ENCODE measurements around the gene TMC2. TPM values are rescaled to one million over a fixed set of nuclear protein-coding genes. Genes with fewer than 3 reads are reported as not detected.

Gene TMC2
- total and polyA plus RNA-seq, 2 of the 8 experiments (the other 6 are each of a cell fraction or from before 2014, with no cell fraction given), result not detected

GRCh38 chr20:2619337-2619736, 83.0 kb downstream of the TMC2 start:
- CTCF ChIA-PET (ENCODE audit: partially characterized antibody), result no interaction called here
- Histone ChIP-seq H3K79me2 (ENCODE audit: control insufficient read depth in 1 of 2, insufficient read depth in 2 of 2, low read length in 2 of 2) (no peaks in the 10 kb centered on the region), H4K5ac (ENCODE audit: insufficient read length, low read depth, low read length) (no peak overlapping the region), H2BK15ac (ENCODE audit: low read length) (no peak overlapping the region), H2AFZ (ENCODE audit: low read length) (no peak overlapping the region), H3K18ac (ENCODE audit: extremely low read depth, low read length) (no peak overlapping the region), H3K36me3 (ENCODE audit: control insufficient read depth in 2 of 4, insufficient read depth in 4 of 4, low read length in 3 of 4) (no peaks in the 10 kb centered on the region), H3K9ac (replicated peaks in 1 of 4; ENCODE audit: extremely low read depth in 1 of 4, low read depth in 3 of 4, low read length in 3 of 4) (no peak overlapping the region), H3K23me2 (ENCODE audit: low read depth, low read length) (no peaks in the 10 kb centered on the region), H3K23ac (ENCODE audit: insufficient read length) (no peak overlapping the region), H2AK5ac (ENCODE audit: low read depth, low read length) (no peak overlapping the region), H3K4me3 (ENCODE audit: extremely low read depth in 1 of 4, insufficient read depth in 2 of 4, low read depth in 3 of 4, low read length in 4 of 4) (no peak overlapping the region), H2BK5ac (ENCODE audit: low read depth, low read length) (no peak overlapping the region), H3K4me2 (ENCODE audit: insufficient read depth in 1 of 2, low read depth in 2 of 2, low read length in 2 of 2) (no peak overlapping the region), H3K4ac (replicated peaks; ENCODE audit: insufficient read length, low read depth, low read length) (no peak overlapping the region), H4K8ac (ENCODE audit: extremely low read depth, insufficient read depth, low read length) (no peak overlapping the region), H2BK20ac (ENCODE audit: low read length) (no peak overlapping the region), H4K91ac (replicated peaks; ENCODE audit: insufficient read length, low read length) (no peak overlapping the region), H2BK12ac (ENCODE audit: low read depth, low read length) (no peak overlapping the region), H2BK120ac (replicated peaks; ENCODE audit: low read depth, low read length) (no peak overlapping the region), H4K20me1 (replicated peaks in 1 of 2; ENCODE audit: control insufficient read depth in 1 of 2, insufficient read depth in 2 of 2, low read length in 2 of 2) (no peaks in the 10 kb centered on the region), H3K27me3 (replicated peaks in 1 of 4; ENCODE audit: control insufficient read depth in 3 of 4, extremely low read depth in 1 of 4, insufficient read depth in 3 of 4, low read length in 3 of 4) (no peaks in the 10 kb centered on the region), H3K4me1 (replicated peaks in 1 of 4; ENCODE audit: control insufficient read depth in 3 of 4, insufficient read depth in 4 of 4, low read length in 3 of 4) (no peaks in the 10 kb centered on the region), H3K79me1 (ENCODE audit: low read depth, low read length) (no peaks in the 10 kb centered on the region), H3K14ac (ENCODE audit: insufficient read length) (no peak overlapping the region), H3K27ac (ENCODE audit: low read depth, low read length) (no peak overlapping the region), H3K56ac (replicated peaks; ENCODE audit: insufficient read length, low read depth, low read length) (no peak overlapping the region), H3K9me3 (ENCODE audit: insufficient read depth in 2 of 2, low read depth in 1 of 2, low read length in 1 of 2) (no peaks in the 10 kb centered on the region; a peak in 1 of 4 replicates)
- POLR2A ChIA-PET (ENCODE audit: partially characterized antibody), result no interaction called here
- DNase-seq (ENCODE audit: low read depth in 1 of 2, low spot score in 2 of 2) (no peak), FAIRE-seq (no peak)
- 73% methylated on average over 2 of the region's 2 CpGs; no CpG with 5 or more reads in 1 of the 2 experiments for WGBS, 2 experiments (ENCODE audit: extremely low coverage in 1 of 2, insufficient coverage in 1 of 2, insufficient read length in 1 of 2, insufficient replicate concordance in 2 of 2, low coverage in 1 of 2, low lambda C conversion rate in 2 of 2, missing lambda C conversion rate in 1 of 2)
- TF ChIP-seq TAF1 (IDR thresholded peaks at IDR 0.05; ENCODE audit: low read depth, low read length), result no peak

All from H1 (cell line).